Stimulated activated naive CD8-positive, alpha-beta T cell treated with anti-CD3 and anti-CD28 coated beads, Interleukin-15, Interleukin-2, amounts not matched to agents 100 U/mL and 50 U/mL, for 24 hours (primary cell): Measurements from ENCODE around the gene LOXL4.
"Not testable (repeated sequence)": the region's sequence is repeated elsewhere in the genome, so short reads cannot be mapped to it uniquely, and the experiment has no call there.

Experiments used
- ATAC-seq: fragments of 150-1000 bp; cut with Tn5 transposase; one replicate; pipeline ENCODE4 v1.10.0; 2021
- DNase-seq: peaks from one replicate; pipeline ENCODE4 v3.0.0; 2021

Gene LOXL4

GRCh38 chr10:98242823-98243222, 25.2 kb downstream of the LOXL4 start:
- ATAC-seq (no peak), DNase-seq (no peak)

GRCh38 chr10:98240524-98240923, 27.5 kb downstream of the LOXL4 start:
- ATAC-seq (peak; percentile 61), DNase-seq (no peak)

- no peak for ATAC-seq
- no peak for DNase-seq
Measured at GRCh38 chr10:98238391-98238790, 29.6 kb downstream of the LOXL4 start.

GRCh38 chr10:98236862-98237261, 31.1 kb downstream of the LOXL4 start:
- no peak for ATAC-seq
- DNase-seq = no peak

GRCh38 chr10:98235846-98236245, 32.1 kb downstream of the LOXL4 start:
- no peak for ATAC-seq
- DNase-seq = no peak

GRCh38 chr10:98231417-98231816, 36.6 kb downstream of the LOXL4 start:
- ATAC-seq (no peak), DNase-seq (no peak)

GRCh38 chr10:98228266-98228665, 39.7 kb downstream of the LOXL4 start:
- not testable (repeated sequence) for DNase-seq, ATAC-seq

GRCh38 chr10:98227713-98228112, 40.3 kb downstream of the LOXL4 start:
- ATAC-seq, DNase-seq: not testable (repeated sequence)

GRCh38 chr10:98226508-98227144, 41.4 kb downstream of the LOXL4 start:
- DNase-seq = no peak
- no peak for ATAC-seq

- DNase-seq = no peak
- ATAC-seq = no peak
Measured at GRCh38 chr10:98224996-98225395, 43.0 kb downstream of the LOXL4 start.

DNA sequence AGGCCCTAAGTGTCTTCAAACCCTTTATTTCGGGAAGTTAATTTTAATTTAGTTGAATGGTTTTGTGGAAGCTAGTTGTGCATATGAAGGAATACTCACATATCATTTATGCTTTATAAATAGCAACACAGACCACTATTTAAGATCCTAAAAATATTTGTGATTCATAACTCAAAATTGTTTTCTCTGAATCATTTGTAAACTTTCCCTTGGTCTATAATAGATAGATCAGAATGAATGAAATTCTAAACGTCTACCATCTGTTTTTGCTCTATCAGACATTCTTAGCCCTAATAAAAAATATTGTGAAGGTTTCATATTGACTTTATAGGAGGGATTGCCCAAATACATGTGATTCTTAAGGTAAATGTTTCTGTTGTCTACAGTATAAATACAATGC, 43.5 kb downstream of the LOXL4 start:
- DNase-seq (no peak), ATAC-seq (no peak)

DNA sequence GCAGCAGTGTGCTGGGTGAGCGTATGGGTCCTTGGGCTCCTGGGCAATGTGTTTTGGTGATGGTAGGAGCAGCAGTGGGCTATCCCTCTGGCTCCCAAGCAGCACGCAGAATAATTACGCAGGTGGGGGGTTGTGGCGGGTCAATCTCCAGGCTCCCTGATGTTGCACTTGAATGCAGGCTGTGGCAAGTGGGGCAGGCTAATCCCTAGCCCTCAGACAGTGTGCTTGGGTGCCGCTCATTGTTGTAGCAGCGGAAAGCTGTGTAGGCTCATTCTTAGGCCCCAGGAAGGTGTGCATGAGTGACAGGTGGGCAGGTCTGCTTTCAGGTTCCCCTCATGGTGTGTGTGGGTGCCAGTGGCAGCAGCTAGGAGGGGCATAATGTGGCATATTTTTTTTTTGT, 44.1 kb downstream of the LOXL4 start:
- ATAC-seq (no peak), DNase-seq (no peak)

DNA sequence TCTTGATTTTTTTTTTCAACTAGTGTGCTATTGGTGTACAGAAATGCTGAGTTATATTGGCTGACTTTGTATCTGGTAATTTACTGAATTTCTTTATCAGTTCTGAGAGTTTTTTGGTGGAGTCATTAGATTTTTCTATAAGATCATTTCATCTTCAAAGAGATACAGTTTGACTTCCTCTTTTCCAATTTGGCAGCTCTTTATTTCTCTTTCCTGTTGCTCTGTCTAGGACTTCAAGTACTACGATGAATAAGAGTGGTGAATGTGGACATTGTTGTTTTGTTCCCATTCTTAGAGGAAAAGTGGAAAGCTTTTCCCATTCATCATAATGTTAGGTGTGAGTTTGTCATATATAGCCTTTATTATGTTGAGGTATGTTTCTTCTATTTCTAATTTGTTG, 50.2 kb downstream of the LOXL4 start:
- no peak for ATAC-seq
- no peak for DNase-seq

DNA sequence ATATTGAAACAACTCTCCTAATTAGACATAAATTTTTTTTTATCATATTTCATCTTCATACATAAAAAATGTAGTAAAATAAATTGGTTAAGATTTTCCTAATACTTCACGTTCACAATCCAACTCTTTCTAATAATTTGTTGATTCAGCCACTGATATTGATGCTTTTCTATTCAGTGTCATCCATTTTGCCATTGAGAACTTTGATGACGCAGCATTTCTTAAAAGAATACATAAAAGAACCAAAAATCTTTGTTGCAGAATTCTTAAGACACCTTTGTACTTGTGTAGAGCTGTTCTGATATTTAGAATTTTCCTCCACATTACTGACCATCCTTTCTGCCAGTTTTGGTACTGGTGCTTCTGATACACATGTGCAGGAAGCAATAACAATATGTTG, 52.6 kb downstream of the LOXL4 start:
- no peak for DNase-seq
- no peak for ATAC-seq

DNA sequence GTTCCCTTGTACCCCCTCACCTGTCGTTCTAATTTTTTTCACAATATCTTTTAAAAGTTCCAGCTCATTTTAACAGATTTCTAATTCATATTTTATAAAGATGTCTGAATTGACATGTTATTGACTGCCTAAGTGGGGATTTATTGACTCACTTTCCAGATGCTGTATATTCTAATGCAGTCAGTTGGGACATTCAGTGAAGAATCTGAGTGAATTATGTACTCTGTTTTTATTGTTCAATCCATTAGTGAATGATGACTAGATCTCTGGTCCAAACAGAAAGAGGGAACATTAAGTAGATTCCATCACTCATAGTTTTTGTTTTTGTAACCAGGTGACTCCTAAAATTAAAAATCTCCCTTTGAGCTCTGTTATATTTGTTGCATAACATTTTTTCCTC, 54.3 kb downstream of the LOXL4 start:
- no peak for ATAC-seq
- DNase-seq = no peak

DNA sequence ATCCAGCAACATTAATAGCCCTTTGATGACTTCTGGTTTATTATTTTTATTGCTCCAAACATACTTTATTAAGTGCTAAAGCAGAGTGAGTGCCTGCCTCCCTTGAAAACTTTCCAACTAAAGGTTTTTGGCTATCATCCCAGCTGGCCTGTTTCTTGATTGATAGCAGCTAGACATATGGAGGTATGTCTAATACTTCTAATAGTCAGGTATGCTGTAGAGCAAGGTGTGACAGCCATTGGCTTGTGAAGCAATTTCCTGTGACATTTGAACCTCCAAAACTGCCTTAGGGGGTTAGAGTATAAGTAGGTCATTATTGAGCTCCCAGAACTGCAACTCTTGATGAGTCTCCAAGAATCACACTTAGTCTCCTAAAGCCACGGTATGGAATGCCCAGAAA, 55.8 kb downstream of the LOXL4 start:
- DNase-seq = no peak
- no peak for ATAC-seq

GRCh38 chr10:98209441-98209840, 58.6 kb downstream of the LOXL4 start:
- ATAC-seq (no peak), DNase-seq (no peak)

DNA sequence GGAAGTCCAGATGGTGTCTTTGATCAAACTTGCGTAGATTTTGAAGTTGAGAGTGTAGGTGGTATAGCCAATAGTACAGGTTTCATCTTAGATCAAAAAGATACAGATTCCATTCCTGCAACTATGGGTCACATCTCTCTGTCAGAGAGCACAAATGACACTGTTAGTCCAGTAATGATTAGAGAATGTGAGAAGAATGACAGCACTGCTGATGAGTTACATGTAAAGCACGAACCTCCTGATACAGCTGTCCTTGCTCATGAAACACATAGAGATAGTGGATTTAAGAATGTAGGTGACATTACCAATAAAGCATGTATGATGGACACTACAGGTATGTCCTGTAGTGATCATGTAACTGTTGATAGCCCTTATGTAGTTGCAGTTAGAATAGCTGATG, 59.1 kb downstream of the LOXL4 start:
- no peak for DNase-seq
- no peak for ATAC-seq

DNA sequence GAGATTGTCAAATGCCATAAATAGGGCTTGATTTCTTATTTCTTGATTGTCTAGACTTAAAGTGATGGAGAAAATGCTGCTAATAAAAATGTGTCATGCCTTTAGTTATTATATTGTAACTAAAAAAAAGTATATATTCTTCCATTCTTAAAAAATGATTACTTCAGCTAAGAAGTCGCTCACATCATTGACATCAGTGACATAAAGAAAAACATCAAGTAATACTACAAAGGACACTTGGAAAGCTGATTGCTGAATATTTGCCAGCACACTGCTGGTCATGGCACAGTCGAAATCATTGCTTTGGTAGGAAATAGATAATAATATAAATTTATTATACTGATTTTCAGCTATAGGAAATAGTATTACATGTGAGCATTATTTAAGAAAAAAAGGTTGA, 62.6 kb downstream of the LOXL4 start:
- ATAC-seq (no peak), DNase-seq (no peak)

GRCh38 chr10:98202378-98202777, 65.6 kb downstream of the LOXL4 start:
- no peak for ATAC-seq

GRCh38 chr10:98201760-98202159, 66.2 kb downstream of the LOXL4 start:
- DNase-seq (no peak), ATAC-seq (no peak)

More at GRCh38 chr10:98202378-98202777, 65.6 kb downstream of the LOXL4 start:
- DNase-seq = no peak
